Fibroblast of pulmonary artery (primary cell): ENCODE data around the gene EFHC2.
"Not testable (repeated sequence)": the region's sequence is repeated elsewhere in the genome, so short reads cannot be mapped to it uniquely, and the experiment has no call there.

Experiments used
- DNase-seq: peaks from one replicate; pipeline ENCODE4 v3.0.0-alpha.2; 2010; ENCODE audit warnings: low read depth
- H3K4me3 ChIP-seq: replicated peaks from 2 replicates; pipeline ENCODE4 v1.5.1; 2011; ENCODE audit warnings: low read depth, mild to moderate bottlenecking, control low read depth, low read length, moderate library complexity
- CTCF ChIP-seq: IDR thresholded peaks from 2 replicates; pipeline ENCODE4 v1.5.1; 2011; ENCODE audit warnings: mild to moderate bottlenecking, control low read depth, low read length, inconsistent platforms; ENCODE audit errors: missing control alignments

The EFHC2 gene

GRCh38 chrX:44253575-44253942 is 89.9 kb downstream of the EFHC2 start:
- H3K4me3 ChIP-seq: no peak overlapping the region
- no peak for TF ChIP-seq CTCF
- no peak for DNase-seq

- peak; percentile 46 for DNase-seq
- H3K4me3 ChIP-seq: not testable (repeated sequence)
Observed at GRCh38 chrX:44252688-44253574, 90.5 kb downstream of the EFHC2 start.

DNA sequence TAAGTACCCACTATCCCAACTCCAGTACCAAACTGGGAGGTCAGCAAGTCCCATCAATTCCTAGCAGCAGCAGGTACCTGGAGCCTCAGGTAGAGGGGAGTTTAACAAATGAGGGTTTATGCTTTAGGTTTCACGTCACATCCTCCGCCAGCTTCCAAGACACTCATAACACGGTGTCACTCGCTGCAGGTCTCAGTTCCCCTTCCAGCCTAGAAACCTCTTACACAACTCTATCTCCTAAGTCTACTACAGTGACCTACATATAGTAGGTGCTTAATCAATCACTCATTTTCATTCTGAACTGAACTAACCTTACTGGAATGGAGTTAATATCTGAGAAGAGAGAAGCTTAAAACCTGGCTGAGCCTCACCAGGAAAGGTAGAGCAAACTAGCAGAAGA is 96.0 kb downstream of the EFHC2 start:
- no peak for TF ChIP-seq CTCF
- DNase-seq: no peak

DNA sequence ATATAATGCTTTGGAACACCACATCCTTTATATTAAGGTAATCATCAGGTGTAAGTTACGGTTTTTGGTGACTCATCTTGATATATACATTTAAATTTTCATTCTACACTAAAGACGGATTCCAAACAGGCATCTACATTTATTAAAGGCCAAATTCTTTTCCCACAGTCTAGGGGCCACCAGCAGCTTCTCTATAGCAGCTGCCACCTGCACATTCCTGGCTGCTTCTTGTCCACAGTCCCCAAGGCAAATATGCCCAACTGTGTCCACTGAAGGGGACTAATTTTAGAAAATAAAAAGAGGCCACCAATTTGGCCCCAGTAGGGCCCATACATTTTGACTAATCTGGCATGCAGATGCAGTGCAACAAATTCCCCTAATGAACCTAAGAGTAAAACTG is 96.6 kb downstream of the EFHC2 start:
- H3K4me3 ChIP-seq: no peak overlapping the region
- DNase-seq: no peak
- TF ChIP-seq CTCF: no peak

More for the DNA sequence above, 96.0 kb downstream of the EFHC2 start:
- H3K4me3 ChIP-seq: no peak overlapping the region

DNA sequence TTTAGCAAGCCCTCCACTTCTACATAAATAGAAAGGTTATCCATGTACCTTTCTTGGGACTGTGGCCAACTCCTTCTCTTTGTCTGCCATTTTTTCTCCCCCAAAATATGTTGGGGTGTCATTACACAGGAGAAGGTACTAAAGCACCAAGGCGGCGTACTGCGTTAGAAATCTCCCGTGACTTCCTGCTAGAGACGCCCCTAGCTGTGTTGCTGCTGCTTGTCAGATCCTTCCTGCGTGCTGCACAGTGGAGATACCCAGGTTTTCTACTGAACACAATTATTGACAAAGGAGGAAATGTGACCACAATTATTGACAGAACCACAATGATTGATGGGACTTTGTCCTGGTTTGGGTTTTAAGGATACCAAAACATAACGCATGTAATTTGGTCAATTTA is 97.7 kb downstream of the EFHC2 start:
- DNase-seq: no peak
- no peak overlapping the region for H3K4me3 ChIP-seq
- TF ChIP-seq CTCF: no peak

GRCh38 chrX:44244008-44244407 is 99.5 kb downstream of the EFHC2 start:
- peak; percentile 54 for TF ChIP-seq CTCF
- peak; percentile 50 for DNase-seq

DNA sequence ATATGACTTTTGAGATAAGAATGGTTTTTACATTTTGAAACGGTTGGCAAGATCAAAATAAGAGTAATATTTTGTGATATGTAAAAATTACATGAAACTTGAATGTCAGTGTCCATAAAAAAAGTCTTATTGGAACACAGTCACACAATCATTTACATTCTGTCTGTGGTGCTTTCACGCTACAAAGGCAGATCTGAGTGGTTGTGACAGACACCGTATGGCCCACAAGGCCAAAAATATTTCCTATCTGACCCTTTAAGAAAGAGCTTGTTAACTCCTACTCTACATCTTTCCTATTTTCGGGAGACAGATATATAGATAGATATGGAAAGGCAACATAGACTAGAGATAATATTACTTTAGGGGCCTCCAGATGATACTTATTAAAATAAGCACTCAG is 101.9 kb downstream of the EFHC2 start:
- DNase-seq: no peak
- no peak overlapping the region for H3K4me3 ChIP-seq
- TF ChIP-seq CTCF: no peak

More at GRCh38 chrX:44244008-44244407, 99.5 kb downstream of the EFHC2 start:
- H3K4me3 ChIP-seq: no peak overlapping the region
